Epithelial cell of proximal tubule (primary cell): ENCODE data around the gene SLC36A2. TPM values are rescaled to one million over a fixed set of nuclear protein-coding genes. Genes with fewer than 3 reads are reported as not detected.
"Not testable (repeated sequence)": the region's sequence is repeated elsewhere in the genome, so short reads cannot be mapped to it uniquely, and the experiment has no call there.

Experiments
- DNase-seq: peaks from one replicate; pipeline ENCODE4 v3.0.0-alpha.2; 2011; ENCODE audit warnings: low read depth
- H3K4me3 ChIP-seq: 2 replicates; pipeline ENCODE4 v1.5.1; 2011; ENCODE audit warnings: low read depth, mild to moderate bottlenecking, low read length
- total RNA-seq: library from RNA; depleted of rRNA; stranded (reverse); fragments of >200 nt; gene quantifications from 2 replicates; pipeline ENCODE4 v1.2.3, GENCODE V29; 2015
- TF ChIP-seq, protein P1 (sequence below): conservative IDR thresholded peaks from 2 replicates; pipeline ENCODE4 v1.5.1; 2012; ENCODE audit warnings: low read depth, mild to moderate bottlenecking, low read length

Gene SLC36A2
- total RNA-seq, 1 donor from 2014 or later: not detected

DNA sequence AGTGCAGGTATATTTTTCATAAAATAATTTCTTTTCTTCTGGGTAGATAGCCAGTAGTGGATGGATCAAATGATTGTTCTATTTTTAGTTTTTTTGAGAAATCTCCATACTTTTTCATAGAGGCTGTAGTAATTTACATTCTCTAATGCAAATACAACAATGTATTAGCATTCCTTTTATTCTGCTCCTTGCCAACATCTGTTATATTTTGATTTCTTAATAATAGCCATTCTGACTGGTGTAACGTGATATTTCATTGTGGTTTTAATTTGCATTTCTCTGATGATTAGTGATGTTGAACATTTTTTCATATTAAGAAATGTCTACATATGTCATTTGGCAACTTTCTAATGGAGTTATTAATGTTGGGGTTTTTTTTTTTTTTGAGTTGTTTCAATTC is 27.2 kb upstream of the SLC36A2 start:
- DNase-seq: no peak
- no peak overlapping the region for H3K4me3 ChIP-seq
- TF ChIP-seq, protein P1, sequence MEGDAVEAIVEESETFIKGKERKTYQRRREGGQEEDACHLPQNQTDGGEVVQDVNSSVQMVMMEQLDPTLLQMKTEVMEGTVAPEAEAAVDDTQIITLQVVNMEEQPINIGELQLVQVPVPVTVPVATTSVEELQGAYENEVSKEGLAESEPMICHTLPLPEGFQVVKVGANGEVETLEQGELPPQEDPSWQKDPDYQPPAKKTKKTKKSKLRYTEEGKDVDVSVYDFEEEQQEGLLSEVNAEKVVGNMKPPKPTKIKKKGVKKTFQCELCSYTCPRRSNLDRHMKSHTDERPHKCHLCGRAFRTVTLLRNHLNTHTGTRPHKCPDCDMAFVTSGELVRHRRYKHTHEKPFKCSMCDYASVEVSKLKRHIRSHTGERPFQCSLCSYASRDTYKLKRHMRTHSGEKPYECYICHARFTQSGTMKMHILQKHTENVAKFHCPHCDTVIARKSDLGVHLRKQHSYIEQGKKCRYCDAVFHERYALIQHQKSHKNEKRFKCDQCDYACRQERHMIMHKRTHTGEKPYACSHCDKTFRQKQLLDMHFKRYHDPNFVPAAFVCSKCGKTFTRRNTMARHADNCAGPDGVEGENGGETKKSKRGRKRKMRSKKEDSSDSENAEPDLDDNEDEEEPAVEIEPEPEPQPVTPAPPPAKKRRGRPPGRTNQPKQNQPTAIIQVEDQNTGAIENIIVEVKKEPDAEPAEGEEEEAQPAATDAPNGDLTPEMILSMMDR: no peak

DNA sequence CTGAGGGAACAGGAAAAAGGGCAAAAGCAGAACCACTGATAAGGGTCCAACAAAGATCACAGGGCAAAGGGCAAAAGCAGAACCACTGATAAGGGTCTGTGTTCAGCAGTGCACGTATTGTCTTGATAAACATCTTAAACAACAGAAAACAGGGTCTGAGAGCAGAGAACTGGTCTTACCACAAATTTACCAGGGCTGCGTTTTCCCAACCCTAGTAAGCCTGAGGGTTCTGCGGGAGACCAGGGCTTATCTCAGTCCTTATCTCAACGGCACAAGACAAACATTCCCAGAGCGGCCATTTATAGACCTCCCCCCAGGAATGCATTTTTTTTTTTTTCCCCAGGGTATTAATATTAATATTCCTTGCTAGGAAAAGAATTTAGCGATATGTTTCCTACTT is 19.7 kb upstream of the SLC36A2 start:
- not testable (repeated sequence) for H3K4me3 ChIP-seq, DNase-seq

DNA sequence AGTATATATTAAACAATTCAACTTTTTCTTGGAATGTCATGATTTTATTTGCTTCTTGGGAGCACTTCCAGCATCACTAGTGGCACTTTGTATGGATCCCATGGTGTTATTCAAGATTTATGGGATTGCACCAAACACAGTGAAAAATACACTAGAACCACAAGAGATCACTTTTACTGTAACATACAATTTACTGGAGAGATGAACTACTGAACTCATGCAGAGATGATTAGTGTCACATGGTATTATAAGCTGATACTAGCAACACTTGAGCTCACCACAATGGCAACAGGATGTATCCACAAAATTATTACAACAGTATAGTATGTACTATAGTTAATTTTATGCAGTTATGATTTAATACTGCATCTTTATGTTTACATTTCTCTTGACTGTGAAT is 16.3 kb upstream of the SLC36A2 start:
- TF ChIP-seq, protein P1: no peak
- H3K4me3 ChIP-seq: no peak overlapping the region
- DNase-seq: no peak

DNA sequence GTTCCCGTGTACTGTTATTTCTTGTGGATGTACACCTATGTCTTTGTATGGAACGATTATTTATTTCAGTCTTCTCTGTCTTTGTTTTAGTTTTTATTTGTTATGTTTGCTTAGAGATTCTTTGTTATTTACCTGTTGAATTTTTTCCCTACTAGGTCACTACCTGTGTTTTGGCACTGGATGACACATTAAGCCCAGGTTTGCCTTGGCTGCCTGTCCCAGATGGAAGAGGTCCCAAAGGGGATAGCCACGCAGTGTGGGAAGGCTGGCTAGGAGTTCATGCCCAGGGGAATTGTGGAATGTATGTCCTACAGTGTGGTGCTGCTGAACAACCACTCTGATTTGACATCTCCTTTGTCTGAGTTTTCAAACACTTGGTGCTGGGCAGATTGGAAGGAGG is 15.6 kb upstream of the SLC36A2 start:
- no peak overlapping the region for H3K4me3 ChIP-seq
- DNase-seq: no peak
- TF ChIP-seq, protein P1: no peak

DNA sequence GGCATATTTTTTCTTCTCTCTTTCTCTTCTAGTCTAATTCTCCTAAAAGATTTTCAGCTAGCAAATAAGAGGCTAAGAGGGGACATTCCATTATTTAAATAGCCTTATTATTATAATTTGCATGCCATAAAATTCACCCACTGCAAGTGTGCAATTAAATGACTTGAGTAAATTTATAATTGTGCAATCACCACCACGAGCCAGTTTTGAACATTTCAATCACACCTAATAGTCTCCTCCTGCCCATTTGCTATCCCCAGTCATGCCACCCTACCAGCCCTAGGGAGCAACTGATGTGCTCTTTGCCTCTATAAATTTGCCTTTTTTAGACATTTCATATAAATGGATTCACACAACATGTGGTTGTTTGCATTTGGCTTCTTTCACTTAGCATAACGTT is 12.0 kb upstream of the SLC36A2 start:
- DNase-seq: no peak
- TF ChIP-seq, protein P1: no peak
- no peak overlapping the region for H3K4me3 ChIP-seq

DNA sequence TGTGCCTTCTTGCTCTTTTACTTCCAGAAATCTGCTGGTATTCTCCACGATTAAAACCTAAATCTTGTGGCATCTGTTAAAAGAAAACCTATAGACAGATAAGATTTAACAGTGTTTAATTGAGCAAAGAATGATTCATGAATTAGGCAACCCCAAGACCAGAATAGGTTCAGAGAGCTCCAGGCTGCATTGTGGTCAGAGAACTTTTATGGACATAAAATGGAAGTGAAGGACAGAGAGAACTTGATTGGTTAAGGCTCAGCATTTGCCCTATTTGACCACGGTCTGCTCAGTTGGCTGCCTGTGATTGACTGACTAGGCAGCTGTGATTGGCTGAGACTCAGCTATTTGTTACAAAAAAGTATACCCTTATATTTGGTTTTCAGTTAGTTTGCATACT is 10.4 kb upstream of the SLC36A2 start:
- TF ChIP-seq, protein P1: no peak
- DNase-seq: no peak
- H3K4me3 ChIP-seq: no peak overlapping the region

DNA sequence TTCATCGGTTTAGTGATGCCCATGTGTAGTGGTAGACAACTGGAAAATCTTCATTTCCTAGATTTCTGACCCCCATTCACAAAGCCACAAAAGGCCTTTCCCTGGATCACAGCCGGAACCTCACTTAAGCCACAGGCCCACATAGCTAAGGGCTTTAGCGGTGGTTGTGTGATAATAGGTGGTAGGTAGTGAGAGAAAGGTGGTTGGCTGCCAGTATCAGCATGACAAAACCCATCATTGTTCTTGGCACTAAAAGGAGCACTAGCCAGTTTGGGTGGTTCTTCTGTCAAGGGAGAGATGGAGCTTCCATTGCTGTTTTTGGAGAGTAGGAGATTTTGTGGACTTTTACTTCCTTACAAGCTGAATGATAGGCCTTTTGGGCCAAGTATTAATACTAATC is 9.7 kb upstream of the SLC36A2 start:
- DNase-seq: no peak
- TF ChIP-seq, protein P1: no peak
- H3K4me3 ChIP-seq: no peak overlapping the region

DNA sequence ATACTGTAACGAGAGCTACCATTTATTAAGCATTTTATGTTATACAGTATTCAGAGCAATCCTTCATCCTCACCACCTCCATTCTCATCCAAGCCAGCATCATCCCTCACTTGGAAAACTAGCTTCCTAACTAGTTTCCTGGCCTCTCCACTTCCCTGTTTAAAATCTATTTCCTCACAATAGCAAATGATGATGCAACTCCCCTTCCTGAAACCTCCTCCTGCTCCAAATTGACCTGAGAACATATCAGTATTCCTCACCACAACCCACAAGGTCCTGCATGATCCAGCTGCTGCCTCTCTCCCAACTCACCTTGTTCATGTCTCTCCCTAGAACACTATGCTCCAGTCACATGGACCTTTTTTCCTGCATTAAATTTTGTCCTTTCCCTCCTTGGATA is 4.3 kb upstream of the SLC36A2 start:
- H3K4me3 ChIP-seq: no peak overlapping the region
- TF ChIP-seq, protein P1: no peak
- DNase-seq: no peak
